Stimulated activated CD8-positive, alpha-beta memory T cell treated with anti-CD3 and anti-CD28 coated beads, Interleukin-2, amount 100 ng/mL, for 1 hour (primary cell): Measurements from ENCODE around the gene TRIO.

ENCODE experiments used
- DNase-seq, 2 donors: peaks; one replicate each; pipeline ENCODE4 v3.0.0-alpha.2; 2020; ENCODE audit warnings: low read depth in 2 of 2

Gene TRIO

GRCh38 chr5:14245132-14245925 lies 102.2 kb downstream of the TRIO start:
- no peak for DNase-seq

GRCh38 chr5:14246350-14247053 lies 103.4 kb downstream of the TRIO start:
- no peak for DNase-seq

GRCh38 chr5:14247054-14247386 lies 103.9 kb downstream of the TRIO start:
- DNase-seq: no peak

GRCh38 chr5:14249258-14250082 lies 106.3 kb downstream of the TRIO start:
- no peak for DNase-seq

- no peak for DNase-seq
These were observed 107.0 kb downstream of the TRIO start for GRCh38 chr5:14250084-14250695.

GRCh38 chr5:14250748-14251701 lies 107.9 kb downstream of the TRIO start:
- no peak for DNase-seq

- DNase-seq: no peak
These were observed 108.6 kb downstream of the TRIO start for GRCh38 chr5:14251733-14252132.

- no peak for DNase-seq
These were observed 109.7 kb downstream of the TRIO start for GRCh38 chr5:14252793-14253192.

- DNase-seq: no peak
These were observed 111.5 kb downstream of the TRIO start for GRCh38 chr5:14254686-14255085.

- DNase-seq: no peak
These were observed 113.0 kb downstream of the TRIO start for GRCh38 chr5:14256026-14256690.

GRCh38 chr5:14256756-14257393 lies 113.7 kb downstream of the TRIO start:
- no peak for DNase-seq

- DNase-seq: no peak
These were observed 114.9 kb downstream of the TRIO start for GRCh38 chr5:14257995-14258403.

- DNase-seq: no peak
These were observed 115.7 kb downstream of the TRIO start for GRCh38 chr5:14258840-14259239.

- DNase-seq: no peak
These were observed 117.5 kb downstream of the TRIO start for GRCh38 chr5:14260637-14261036.

- no peak for DNase-seq
These were observed 118.1 kb downstream of the TRIO start for GRCh38 chr5:14261235-14261634.

GRCh38 chr5:14261856-14262611 lies 118.9 kb downstream of the TRIO start:
- DNase-seq: no peak

GRCh38 chr5:14263113-14263512 lies 120.0 kb downstream of the TRIO start:
- no peak for DNase-seq

GRCh38 chr5:14263699-14264098 lies 120.6 kb downstream of the TRIO start:
- DNase-seq: no peak
